ENCODE results near the gene ZNF581. TPM values are rescaled to one million over a fixed set of nuclear protein-coding genes. Genes with fewer than 3 reads are reported as not detected.

Gene ZNF581
- polyA plus RNA-seq, 1 donor from 2014 or later = 15.3 TPM

DNA sequence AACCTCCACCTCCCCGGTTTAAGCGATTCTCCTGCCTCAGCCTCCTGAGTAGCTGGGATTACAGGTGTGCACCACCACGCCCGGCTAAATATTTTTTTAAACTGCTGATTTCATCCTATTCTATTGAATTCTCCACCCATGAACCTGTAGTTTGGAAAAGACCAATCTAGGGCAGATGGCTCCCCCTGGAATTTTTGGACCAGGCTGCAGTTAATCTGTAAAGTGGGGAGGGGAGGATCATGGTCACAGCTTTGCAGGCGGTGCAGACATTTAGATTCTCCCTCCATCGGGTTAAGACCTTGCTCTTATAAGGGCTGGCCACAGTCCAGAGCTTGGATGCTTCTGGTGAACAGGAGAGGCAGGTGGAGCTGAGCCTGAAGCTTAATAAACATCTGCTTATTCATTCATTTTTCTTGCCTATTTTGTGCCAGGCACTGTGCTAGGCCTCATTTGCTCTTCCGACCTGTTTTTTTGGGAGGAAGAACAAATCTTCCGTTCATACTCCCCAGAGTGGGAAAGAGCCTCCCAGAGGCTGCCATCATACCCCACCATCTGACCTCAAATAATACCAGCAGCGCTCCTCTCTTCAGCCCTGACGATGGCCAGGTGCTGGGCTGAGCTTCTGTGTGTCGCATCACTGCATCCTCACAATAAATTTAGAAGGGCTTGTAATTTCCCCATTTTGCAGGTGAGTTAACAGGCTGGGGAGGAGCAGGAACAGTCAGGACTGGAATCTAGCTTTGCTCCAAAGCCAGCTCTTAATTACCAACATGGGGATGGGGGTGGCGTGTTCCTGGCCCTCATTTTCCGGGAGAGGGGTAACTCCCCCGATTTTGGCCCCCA lies 3.7 kb downstream of the ZNF581 start:
- no peak overlapping the region for H2AFZ ChIP-seq (ENCODE audit: low read depth, low read length)
- no peaks in the 10 kb centered on the region for H4K20me1 ChIP-seq (ENCODE audit: insufficient read depth)
- H3K4me2 ChIP-seq (ENCODE audit: low read length) = peak overlapping the region; percentile 75
- H3K9me3 ChIP-seq (ENCODE audit: low read length) = no peaks in the 10 kb centered on the region
- H3K36me3 ChIP-seq (ENCODE audit: insufficient read depth, low read length) = no peaks in the 10 kb centered on the region
- H3K79me2 ChIP-seq (replicated peaks; ENCODE audit: insufficient read depth, low read length) = peaks cover 21% of the 10 kb centered on the region
- H3K4me3 ChIP-seq (ENCODE audit: low read length) = peak overlapping the region; percentile 94
- peak overlapping the region; percentile 89 for H3K9ac ChIP-seq (ENCODE audit: low read length)
- no peaks in the 10 kb centered on the region for H3F3A ChIP-seq (ENCODE audit: insufficient read depth, low read length, poor library complexity, severe bottlenecking)
- H3K9me2 ChIP-seq (ENCODE audit: insufficient read depth, low read length) = no peaks in the 10 kb centered on the region
- H3K27me3 ChIP-seq (ENCODE audit: insufficient read depth, low read depth, low read length) = no peaks in the 10 kb centered on the region
- TF ChIP-seq RAD21 (conservative IDR thresholded peaks at IDR 0.05) = no peak
- H3K27ac ChIP-seq (ENCODE audit: low read length) = peak overlapping the region; percentile 76

DNA sequence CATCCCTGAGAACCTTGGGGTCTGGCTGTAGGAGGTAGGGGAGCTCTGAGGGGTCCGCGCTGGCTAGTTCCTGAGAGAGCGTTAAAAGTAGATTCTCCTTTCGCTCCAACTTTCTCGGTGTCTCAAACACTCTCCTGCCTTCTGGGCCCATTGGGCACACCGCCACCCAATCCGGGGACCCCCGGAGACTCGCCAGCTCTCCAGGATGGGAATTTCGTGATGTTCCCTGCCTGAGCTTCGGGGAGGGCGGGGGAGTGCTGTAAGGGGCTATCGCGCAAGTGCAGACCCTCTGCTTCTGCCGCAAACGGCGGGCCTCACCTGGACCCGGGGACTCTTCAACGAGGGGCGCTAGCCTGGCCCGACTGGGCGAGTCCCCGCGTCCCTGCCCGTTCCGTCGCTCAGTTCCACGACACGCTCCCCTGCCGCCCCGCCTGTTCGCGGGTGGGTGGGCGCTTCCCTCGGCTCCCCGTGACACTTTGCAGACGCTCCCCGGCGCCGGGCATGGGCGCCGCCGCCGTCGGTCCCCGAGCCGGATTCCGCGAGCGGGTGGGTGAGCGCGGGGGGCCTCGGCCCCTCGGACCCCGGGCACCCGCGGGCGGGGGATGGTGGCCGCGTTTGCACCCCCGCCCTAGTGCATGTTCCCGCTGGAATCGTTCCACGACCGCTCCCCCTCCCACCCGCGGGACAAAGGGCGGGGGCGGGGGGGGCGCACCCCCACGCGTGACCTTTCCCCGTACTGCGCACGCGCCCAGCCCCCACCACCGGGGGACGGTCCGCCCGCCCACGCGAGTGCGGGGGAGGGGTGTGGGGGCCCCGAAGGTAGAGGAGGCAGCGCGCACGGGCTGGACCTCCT lies 4.5 kb downstream of the ZNF581 start, which contains the start of gene CCDC106:
CCDC106 (plus strand) TSS at position 481 of the 853 bp plus-strand sequence. CDS start 835 bp downstream, outside the sequence.
- Histone ChIP-seq H3K9me2 (ENCODE audit: insufficient read depth, low read length) (no peaks in the 10 kb centered on the region), H2AFZ (ENCODE audit: low read depth, low read length) (peak within 1 kb of the TSS; percentile 62), H3K9me3 (ENCODE audit: low read length) (no peaks in the 10 kb centered on the region), H3K36me3 (ENCODE audit: insufficient read depth, low read length) (no peaks in the 10 kb centered on the region), H3K27me3 (ENCODE audit: insufficient read depth, low read depth, low read length) (no peaks in the 10 kb centered on the region), H3F3A (ENCODE audit: insufficient read depth, low read length, poor library complexity, severe bottlenecking) (no peaks in the 10 kb centered on the region), H3K79me2 (replicated peaks; ENCODE audit: insufficient read depth, low read length) (peaks cover 18% of the 10 kb centered on the region), H3K4me3 (ENCODE audit: low read length) (peak within 1 kb of the TSS; percentile 94), H3K9ac (ENCODE audit: low read length) (peak within 1 kb of the TSS; percentile 89), H4K20me1 (ENCODE audit: insufficient read depth) (no peaks in the 10 kb centered on the region), H3K4me2 (ENCODE audit: low read length) (peak within 1 kb of the TSS; percentile 92), H3K27ac (ENCODE audit: low read length) (peak within 1 kb of the TSS; percentile 76)
- TF ChIP-seq MXI1 (conservative IDR thresholded peaks at IDR 0.05; ENCODE audit: poor library complexity, severe bottlenecking) = peak; percentile 74
- no peak for TF ChIP-seq EZH2 (IDR thresholded peaks at IDR 0.05; ENCODE audit: borderline replicate concordance, insufficient read depth, low read length, poor library complexity, severe bottlenecking)
- TF ChIP-seq EP300 (conservative IDR thresholded peaks at IDR 0.05; ENCODE audit: poor library complexity, severe bottlenecking) = peak; percentile 17
- peak; percentile 33 for TF ChIP-seq SMC3 (conservative IDR thresholded peaks at IDR 0.05; ENCODE audit: poor library complexity)
- TF ChIP-seq, protein P1, sequence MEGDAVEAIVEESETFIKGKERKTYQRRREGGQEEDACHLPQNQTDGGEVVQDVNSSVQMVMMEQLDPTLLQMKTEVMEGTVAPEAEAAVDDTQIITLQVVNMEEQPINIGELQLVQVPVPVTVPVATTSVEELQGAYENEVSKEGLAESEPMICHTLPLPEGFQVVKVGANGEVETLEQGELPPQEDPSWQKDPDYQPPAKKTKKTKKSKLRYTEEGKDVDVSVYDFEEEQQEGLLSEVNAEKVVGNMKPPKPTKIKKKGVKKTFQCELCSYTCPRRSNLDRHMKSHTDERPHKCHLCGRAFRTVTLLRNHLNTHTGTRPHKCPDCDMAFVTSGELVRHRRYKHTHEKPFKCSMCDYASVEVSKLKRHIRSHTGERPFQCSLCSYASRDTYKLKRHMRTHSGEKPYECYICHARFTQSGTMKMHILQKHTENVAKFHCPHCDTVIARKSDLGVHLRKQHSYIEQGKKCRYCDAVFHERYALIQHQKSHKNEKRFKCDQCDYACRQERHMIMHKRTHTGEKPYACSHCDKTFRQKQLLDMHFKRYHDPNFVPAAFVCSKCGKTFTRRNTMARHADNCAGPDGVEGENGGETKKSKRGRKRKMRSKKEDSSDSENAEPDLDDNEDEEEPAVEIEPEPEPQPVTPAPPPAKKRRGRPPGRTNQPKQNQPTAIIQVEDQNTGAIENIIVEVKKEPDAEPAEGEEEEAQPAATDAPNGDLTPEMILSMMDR (IDR thresholded peaks at IDR 0.05; ENCODE audit: poor library complexity, severe bottlenecking) = no peak
- peak; percentile 32 for TF ChIP-seq POLR2AphosphoS5 (IDR thresholded peaks at IDR 0.05)
- TF ChIP-seq RAD21 (conservative IDR thresholded peaks at IDR 0.05) = no peak
- TF ChIP-seq TAF1 (IDR thresholded peaks at IDR 0.05; ENCODE audit: low read depth) = no peak
- TF ChIP-seq, protein P2, sequence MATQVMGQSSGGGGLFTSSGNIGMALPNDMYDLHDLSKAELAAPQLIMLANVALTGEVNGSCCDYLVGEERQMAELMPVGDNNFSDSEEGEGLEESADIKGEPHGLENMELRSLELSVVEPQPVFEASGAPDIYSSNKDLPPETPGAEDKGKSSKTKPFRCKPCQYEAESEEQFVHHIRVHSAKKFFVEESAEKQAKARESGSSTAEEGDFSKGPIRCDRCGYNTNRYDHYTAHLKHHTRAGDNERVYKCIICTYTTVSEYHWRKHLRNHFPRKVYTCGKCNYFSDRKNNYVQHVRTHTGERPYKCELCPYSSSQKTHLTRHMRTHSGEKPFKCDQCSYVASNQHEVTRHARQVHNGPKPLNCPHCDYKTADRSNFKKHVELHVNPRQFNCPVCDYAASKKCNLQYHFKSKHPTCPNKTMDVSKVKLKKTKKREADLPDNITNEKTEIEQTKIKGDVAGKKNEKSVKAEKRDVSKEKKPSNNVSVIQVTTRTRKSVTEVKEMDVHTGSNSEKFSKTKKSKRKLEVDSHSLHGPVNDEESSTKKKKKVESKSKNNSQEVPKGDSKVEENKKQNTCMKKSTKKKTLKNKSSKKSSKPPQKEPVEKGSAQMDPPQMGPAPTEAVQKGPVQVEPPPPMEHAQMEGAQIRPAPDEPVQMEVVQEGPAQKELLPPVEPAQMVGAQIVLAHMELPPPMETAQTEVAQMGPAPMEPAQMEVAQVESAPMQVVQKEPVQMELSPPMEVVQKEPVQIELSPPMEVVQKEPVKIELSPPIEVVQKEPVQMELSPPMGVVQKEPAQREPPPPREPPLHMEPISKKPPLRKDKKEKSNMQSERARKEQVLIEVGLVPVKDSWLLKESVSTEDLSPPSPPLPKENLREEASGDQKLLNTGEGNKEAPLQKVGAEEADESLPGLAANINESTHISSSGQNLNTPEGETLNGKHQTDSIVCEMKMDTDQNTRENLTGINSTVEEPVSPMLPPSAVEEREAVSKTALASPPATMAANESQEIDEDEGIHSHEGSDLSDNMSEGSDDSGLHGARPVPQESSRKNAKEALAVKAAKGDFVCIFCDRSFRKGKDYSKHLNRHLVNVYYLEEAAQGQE (IDR thresholded peaks at IDR 0.05; ENCODE audit: borderline replicate concordance) = no peak
